ENCODE measurements around the gene GJB2. TPM values are rescaled to one million over a fixed set of nuclear protein-coding genes. Genes with fewer than 3 reads are reported as not detected.

Gene GJB2
- total and polyA plus RNA-seq, 9 donors = 0.13 to 2.5 (median 0.52) TPM; not detected in 3

DNA sequence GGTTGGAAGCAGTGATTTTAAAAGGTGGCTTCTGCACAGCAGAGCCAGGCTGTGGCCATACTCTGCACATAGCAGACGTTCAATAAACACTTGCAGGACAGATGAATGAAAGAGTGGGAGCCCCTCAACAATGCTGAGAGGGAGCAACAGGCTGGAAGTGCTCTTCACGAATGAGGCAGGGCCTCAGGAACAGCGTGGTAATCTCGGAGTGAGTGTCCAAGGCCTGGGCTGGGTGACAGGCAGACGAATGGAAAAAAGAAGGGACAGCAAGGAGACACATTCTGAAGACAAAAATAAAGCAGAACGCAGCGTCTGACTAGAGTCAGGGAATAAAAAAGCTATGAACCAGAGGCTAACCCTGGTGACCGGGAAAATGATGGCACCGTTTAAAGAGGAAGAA lies 43.0 kb downstream of the GJB2 start:
- intact Hi-C loops (cut with DNase I) = no loop called here
- no peak overlapping the region for H3K4me3 ChIP-seq
- 55 to 61% (median 57%) methylated on average over 9 of the region's 9 CpGs for WGBS, 3 donors
- TF ChIP-seq EP300 (IDR thresholded peaks at IDR 0.05) = no peak
- no peak for TF ChIP-seq CTCF (IDR thresholded peaks at IDR 0.05)
- no peak for TF ChIP-seq POLR2A (IDR thresholded peaks at IDR 0.05)
- H3K27ac ChIP-seq = no peak overlapping the region
- no peak for DNase-seq
- H3K9me3 ChIP-seq = no peaks in the 10 kb centered on the region
- no peaks in the 10 kb centered on the region for H3K4me1 ChIP-seq (ENCODE audit: insufficient read depth)
- H3K36me3 ChIP-seq = no peaks in the 10 kb centered on the region
- H3K27me3 ChIP-seq = no peaks in the 10 kb centered on the region

GRCh38 chr13:20148501-20149183 lies 44.1 kb downstream of the GJB2 start:
- Histone ChIP-seq H3K27ac (no peak overlapping the region), H3K36me3 (no peaks in the 10 kb centered on the region), H3K27me3 (no peaks in the 10 kb centered on the region), H3K9me3 (no peaks in the 10 kb centered on the region), H3K4me1 (ENCODE audit: insufficient read depth) (no peaks in the 10 kb centered on the region), H3K4me3 (no peak overlapping the region)
- intact Hi-C loops (cut with DNase I) = no loop called here
- TF ChIP-seq EP300 (IDR thresholded peaks at IDR 0.05) (no peak), CTCF (IDR thresholded peaks at IDR 0.05) (no peak), POLR2A (IDR thresholded peaks at IDR 0.05) (no peak)
- no peak for DNase-seq
- WGBS, 3 donors = 82 to 90% (median 87%) methylated on average over 16 of the region's 16 CpGs

DNA sequence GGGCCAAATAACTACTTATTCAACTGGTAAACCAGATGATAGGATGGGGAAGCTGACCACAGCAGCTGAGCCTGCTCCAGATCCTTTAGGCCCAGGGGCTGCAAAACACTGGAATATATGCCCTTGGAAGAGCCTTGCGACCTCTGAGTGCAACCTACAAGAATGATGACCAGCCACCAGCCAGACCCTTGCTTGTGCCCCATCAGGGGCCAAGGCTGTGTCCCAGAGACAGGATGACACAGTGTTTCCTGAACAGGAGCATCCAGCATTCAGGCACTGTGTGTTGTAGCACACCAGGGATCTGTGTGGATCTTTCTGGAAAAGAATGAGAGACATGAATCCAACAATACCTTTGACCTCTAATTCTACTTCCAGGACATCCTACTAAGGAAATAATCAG lies 46.4 kb downstream of the GJB2 start:
- Histone ChIP-seq H3K9me3 (no peaks in the 10 kb centered on the region), H3K4me1 (ENCODE audit: insufficient read depth) (no peaks in the 10 kb centered on the region), H3K36me3 (no peaks in the 10 kb centered on the region), H3K27me3 (no peaks in the 10 kb centered on the region), H3K4me3 (no peak overlapping the region), H3K27ac (no peak overlapping the region)
- TF ChIP-seq POLR2A (IDR thresholded peaks at IDR 0.05) = no peak
- no peak for TF ChIP-seq EP300 (IDR thresholded peaks at IDR 0.05)
- TF ChIP-seq CTCF (IDR thresholded peaks at IDR 0.05) = no peak
- DNase-seq = no peak
- intact Hi-C loops (cut with DNase I) = no loop called here
- WGBS, 3 donors = 84 to 92% (median 87%) methylated on average over 1 of the region's 1 CpG

GRCh38 chr13:20145521-20145920 lies 47.2 kb downstream of the GJB2 start:
- Histone ChIP-seq H3K4me3 (no peak overlapping the region), H3K9me3 (no peaks in the 10 kb centered on the region), H3K4me1 (ENCODE audit: insufficient read depth) (no peaks in the 10 kb centered on the region), H3K27me3 (no peaks in the 10 kb centered on the region), H3K27ac (no peak overlapping the region), H3K36me3 (no peaks in the 10 kb centered on the region)
- intact Hi-C loops (cut with DNase I) = no loop called here
- TF ChIP-seq EP300 (IDR thresholded peaks at IDR 0.05) (no peak), CTCF (IDR thresholded peaks at IDR 0.05) (no peak), POLR2A (IDR thresholded peaks at IDR 0.05) (no peak)
- WGBS, 3 donors = 72 to 75% (median 74%) methylated on average over 7 of the region's 7 CpGs
- DNase-seq = no peak

All from ovary (tissue), 9 donors.